Measurements from ENCODE around the gene PAF1. TPM values are rescaled to one million over a fixed set of nuclear protein-coding genes. Genes with fewer than 3 reads are reported as not detected.
A peak's percentile ranks its signal among the peaks of the same experiment; 100 is the strongest.

The PAF1 gene
- total and polyA plus RNA-seq, 2 of the 13 experiments (the other 11 are each of a cell fraction or from before 2014, with no cell fraction given): 30.2 to 31.1 TPM

- TF ChIP-seq POGK (CRISPR knock-in tag; conservative IDR thresholded peaks at IDR 0.05): peak; percentile 1; the same call in 1 of the 2 replicates
- 0 out of 2 replicates have a peak, but pooled peaks have one; percentile 7 for TF ChIP-seq POGZ (CRISPR knock-in tag; IDR thresholded peaks at IDR 0.05)
- TF ChIP-seq TEAD3 (CRISPR knock-in tag; optimal IDR thresholded peaks at IDR 0.05; ENCODE audit: borderline replicate concordance): no peak
- TF ChIP-seq NFAT5 (CRISPR knock-in tag; IDR thresholded peaks at IDR 0.05): no peak
- no peak for TF ChIP-seq ZNF619 (CRISPR knock-in tag; IDR thresholded peaks at IDR 0.05)
- TF ChIP-seq ARNTL (CRISPR knock-in tag; IDR thresholded peaks at IDR 0.05): no peak
- no peak for TF ChIP-seq ZNF180 (CRISPR knock-in tag; IDR thresholded peaks at IDR 0.05; ENCODE audit: borderline replicate concordance, low read depth)
- no peak for TF ChIP-seq FOXC1 (CRISPR knock-in tag; IDR thresholded peaks at IDR 0.05; ENCODE audit: borderline replicate concordance)
- no peak for TF ChIP-seq ZNF138 (CRISPR knock-in tag; IDR thresholded peaks at IDR 0.05; ENCODE audit: low read depth)
- TF ChIP-seq GZF1 (CRISPR knock-in tag; IDR thresholded peaks at IDR 0.05): no peak
- no peak for TF ChIP-seq RFX1 (IDR thresholded peaks at IDR 0.05)
- no peak for TF ChIP-seq ADNP (CRISPR knock-in tag; IDR thresholded peaks at IDR 0.05)
- TF ChIP-seq IKZF5 (CRISPR knock-in tag; IDR thresholded peaks at IDR 0.05): peak; percentile 12; the same call in 1 of the 2 replicates
- no peak for TF ChIP-seq ZNF354B (CRISPR knock-in tag; IDR thresholded peaks at IDR 0.05)
- no peak for TF ChIP-seq ZBTB21 (CRISPR knock-in tag; IDR thresholded peaks at IDR 0.05)
- TF ChIP-seq FOXP4 (CRISPR knock-in tag; IDR thresholded peaks at IDR 0.05): no peak
- TF ChIP-seq CERS6 (CRISPR knock-in tag; IDR thresholded peaks at IDR 0.05): no peak
- TF ChIP-seq RBM39 (IDR thresholded peaks at IDR 0.05; ENCODE audit: low read depth, low read length, poor library complexity, severe bottlenecking): no peak
Observed at GRCh38 chr19:39410017-39410830, 19.3 kb upstream of the PAF1 start (continued).

Measured in HepG2 (cell line).